ENCODE results near the gene GRIA1. TPM values are rescaled to one million over a fixed set of nuclear protein-coding genes. Genes with fewer than 3 reads are reported as not detected.

The GRIA1 gene
- total RNA-seq, 1 donor from 2014 or later: 21.9 TPM

DNA sequence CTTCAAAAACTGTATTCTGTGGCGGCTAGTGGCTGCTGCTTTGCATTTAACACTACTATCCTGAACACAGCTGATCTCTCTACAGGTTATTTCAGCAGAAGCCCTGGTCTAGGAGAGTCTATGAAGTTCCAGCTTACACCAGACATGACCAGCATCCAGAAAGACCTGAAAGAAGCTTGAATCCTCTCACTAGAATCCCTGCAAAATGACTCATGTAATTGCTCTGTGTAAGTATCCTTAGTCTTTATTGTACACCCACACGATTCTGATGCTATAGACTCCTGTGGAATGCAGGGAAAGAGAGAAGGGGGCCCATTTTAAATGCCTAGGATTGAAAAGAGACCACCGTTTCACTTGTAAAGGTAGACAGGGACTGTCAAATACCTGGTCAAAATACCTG lies 859 bp upstream of the GRIA1 start:
- H3K27me3 Mint-ChIP-seq (ENCODE audit: unreplicated experiment): peaks cover 2% of the 10 kb centered on the region
- TF ChIP-seq, protein P1, sequence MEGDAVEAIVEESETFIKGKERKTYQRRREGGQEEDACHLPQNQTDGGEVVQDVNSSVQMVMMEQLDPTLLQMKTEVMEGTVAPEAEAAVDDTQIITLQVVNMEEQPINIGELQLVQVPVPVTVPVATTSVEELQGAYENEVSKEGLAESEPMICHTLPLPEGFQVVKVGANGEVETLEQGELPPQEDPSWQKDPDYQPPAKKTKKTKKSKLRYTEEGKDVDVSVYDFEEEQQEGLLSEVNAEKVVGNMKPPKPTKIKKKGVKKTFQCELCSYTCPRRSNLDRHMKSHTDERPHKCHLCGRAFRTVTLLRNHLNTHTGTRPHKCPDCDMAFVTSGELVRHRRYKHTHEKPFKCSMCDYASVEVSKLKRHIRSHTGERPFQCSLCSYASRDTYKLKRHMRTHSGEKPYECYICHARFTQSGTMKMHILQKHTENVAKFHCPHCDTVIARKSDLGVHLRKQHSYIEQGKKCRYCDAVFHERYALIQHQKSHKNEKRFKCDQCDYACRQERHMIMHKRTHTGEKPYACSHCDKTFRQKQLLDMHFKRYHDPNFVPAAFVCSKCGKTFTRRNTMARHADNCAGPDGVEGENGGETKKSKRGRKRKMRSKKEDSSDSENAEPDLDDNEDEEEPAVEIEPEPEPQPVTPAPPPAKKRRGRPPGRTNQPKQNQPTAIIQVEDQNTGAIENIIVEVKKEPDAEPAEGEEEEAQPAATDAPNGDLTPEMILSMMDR (IDR thresholded peaks at IDR 0.05; ENCODE audit: unreplicated experiment): no peak
- H3K4me1 Mint-ChIP-seq (ENCODE audit: unreplicated experiment): peaks cover 52% of the 10 kb centered on the region
- DNase-seq (ENCODE audit: low spot score): no peak
- no peak overlapping the region for H3K27ac Mint-ChIP-seq (ENCODE audit: unreplicated experiment)
- H3K36me3 Mint-ChIP-seq (ENCODE audit: low read depth, unreplicated experiment): no peaks in the 10 kb centered on the region
- H3K4me3 Mint-ChIP-seq (ENCODE audit: unreplicated experiment): no peak overlapping the region
- no peaks in the 10 kb centered on the region for H3K9me3 Mint-ChIP-seq (ENCODE audit: unreplicated experiment)

GRCh38 chr5:153491038-153491744 lies 721 bp downstream of the GRIA1 start:
- Mint-ChIP-seq H3K27ac (ENCODE audit: unreplicated experiment) (peak overlapping the region; percentile 72), H3K4me3 (ENCODE audit: unreplicated experiment) (peak overlapping the region; percentile 87), H3K4me1 (ENCODE audit: unreplicated experiment) (peaks cover 53% of the 10 kb centered on the region), H3K36me3 (ENCODE audit: low read depth, unreplicated experiment) (no peaks in the 10 kb centered on the region), H3K9me3 (ENCODE audit: unreplicated experiment) (no peaks in the 10 kb centered on the region), H3K27me3 (ENCODE audit: unreplicated experiment) (peaks cover 2% of the 10 kb centered on the region)
- TF ChIP-seq, protein P1 (IDR thresholded peaks at IDR 0.05; ENCODE audit: unreplicated experiment): no peak
- no peak for DNase-seq (ENCODE audit: low spot score)

DNA sequence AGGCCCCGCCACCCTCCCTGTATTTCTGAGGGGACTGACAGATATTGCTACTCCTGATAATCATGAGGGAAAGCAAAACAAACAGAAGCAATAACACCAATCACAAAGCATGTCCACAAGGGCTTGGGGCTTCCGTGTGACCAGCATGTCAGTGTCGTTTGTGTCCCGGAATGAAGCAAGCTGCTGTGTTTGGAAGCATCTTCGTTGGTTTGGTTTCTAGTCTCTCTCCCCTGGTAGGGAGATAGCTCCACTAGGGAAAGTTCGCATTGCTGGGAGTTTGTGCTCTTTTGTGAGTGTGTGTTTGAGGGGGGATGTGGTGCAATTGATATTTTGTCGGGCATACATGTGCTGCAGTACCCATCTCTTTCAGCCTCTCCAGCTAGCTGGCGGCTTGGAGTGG lies 1.4 kb downstream of the GRIA1 start:
- H3K9me3 Mint-ChIP-seq (ENCODE audit: unreplicated experiment): no peaks in the 10 kb centered on the region
- H3K27me3 Mint-ChIP-seq (ENCODE audit: unreplicated experiment): peaks cover 2% of the 10 kb centered on the region
- TF ChIP-seq, protein P1 (IDR thresholded peaks at IDR 0.05; ENCODE audit: unreplicated experiment): no peak
- DNase-seq (ENCODE audit: low spot score): peak; percentile 9
- H3K27ac Mint-ChIP-seq (ENCODE audit: unreplicated experiment): peak overlapping the region; percentile 55
- no peaks in the 10 kb centered on the region for H3K36me3 Mint-ChIP-seq (ENCODE audit: low read depth, unreplicated experiment)
- H3K4me3 Mint-ChIP-seq (ENCODE audit: unreplicated experiment): peak overlapping the region; percentile 87
- H3K4me1 Mint-ChIP-seq (ENCODE audit: unreplicated experiment): peaks cover 58% of the 10 kb centered on the region

DNA sequence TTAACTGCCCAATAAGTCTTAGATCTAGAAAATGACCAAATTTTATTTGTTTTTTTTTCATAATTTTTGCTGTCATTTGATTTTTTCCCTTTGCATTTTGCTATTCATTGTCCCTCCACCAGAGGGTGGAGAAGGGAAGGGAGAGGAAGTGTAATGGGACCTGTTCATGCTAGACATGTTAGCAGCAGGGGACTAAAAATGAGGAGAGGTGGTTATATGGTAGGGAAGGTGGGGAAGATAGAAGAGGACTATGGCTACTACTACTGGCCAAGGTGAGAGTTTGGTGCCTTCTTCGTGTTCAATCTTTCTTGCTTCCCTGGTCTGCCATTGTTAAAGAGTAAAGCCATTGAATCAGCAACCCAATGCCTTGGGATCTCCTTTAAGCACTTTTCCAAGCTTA lies 6.4 kb downstream of the GRIA1 start:
- Mint-ChIP-seq H3K9me3 (ENCODE audit: unreplicated experiment) (no peaks in the 10 kb centered on the region), H3K27ac (ENCODE audit: unreplicated experiment) (no peak overlapping the region), H3K4me3 (ENCODE audit: unreplicated experiment) (no peak overlapping the region), H3K4me1 (ENCODE audit: unreplicated experiment) (peaks cover 28% of the 10 kb centered on the region), H3K36me3 (ENCODE audit: low read depth, unreplicated experiment) (no peaks in the 10 kb centered on the region), H3K27me3 (ENCODE audit: unreplicated experiment) (peaks cover 4% of the 10 kb centered on the region)
- DNase-seq (ENCODE audit: low spot score): peak; percentile 34
- TF ChIP-seq, protein P1 (IDR thresholded peaks at IDR 0.05; ENCODE audit: unreplicated experiment): peak; percentile 85

GRCh38 chr5:153498516-153498915 lies 8.0 kb downstream of the GRIA1 start:
- Mint-ChIP-seq H3K9me3 (ENCODE audit: unreplicated experiment) (no peaks in the 10 kb centered on the region), H3K36me3 (ENCODE audit: low read depth, unreplicated experiment) (no peaks in the 10 kb centered on the region), H3K4me3 (ENCODE audit: unreplicated experiment) (no peak overlapping the region), H3K27ac (ENCODE audit: unreplicated experiment) (no peak overlapping the region), H3K4me1 (ENCODE audit: unreplicated experiment) (peaks cover 16% of the 10 kb centered on the region), H3K27me3 (ENCODE audit: unreplicated experiment) (peaks cover 4% of the 10 kb centered on the region)
- no peak for DNase-seq (ENCODE audit: low spot score)
- TF ChIP-seq, protein P1 (IDR thresholded peaks at IDR 0.05; ENCODE audit: unreplicated experiment): no peak

Measured in endothelial cell (in vitro differentiated cells).